NOMO-1 treated with DMSO at 0.1 percent for 48 hours (cell line): Measurements from ENCODE around the gene CDC42.

Experiments used
- DNase-seq: peaks from one replicate; lab custom pipeline; 2025; ENCODE audit not compliant: unreplicated experiment; lab: John Stamatoyannopoulos, UW

CDC42 gene

GRCh38 chr1:22108339-22109105, 56.0 kb downstream of the CDC42 start:
- DNase-seq: no peak

GRCh38 chr1:22110016-22110415, 57.5 kb downstream of the CDC42 start:
- no peak for DNase-seq

GRCh38 chr1:22111115-22111514, 58.6 kb downstream of the CDC42 start:
- DNase-seq: no peak

- no peak for DNase-seq
Observed at GRCh38 chr1:22111620-22112019, 59.1 kb downstream of the CDC42 start.

GRCh38 chr1:22112554-22112953, 60.0 kb downstream of the CDC42 start:
- DNase-seq: no peak

- no peak for DNase-seq
Observed at GRCh38 chr1:22114083-22115012, 61.8 kb downstream of the CDC42 start.

GRCh38 chr1:22115286-22115685, 62.8 kb downstream of the CDC42 start:
- DNase-seq: no peak

- DNase-seq: no peak
Observed at GRCh38 chr1:22117238-22117637, 64.7 kb downstream of the CDC42 start.

- no peak for DNase-seq
Observed at GRCh38 chr1:22117851-22118250, 65.3 kb downstream of the CDC42 start.

- DNase-seq: no peak
Observed at GRCh38 chr1:22118291-22118992, 65.9 kb downstream of the CDC42 start.

- DNase-seq: no peak
Observed at GRCh38 chr1:22119626-22120468, 67.3 kb downstream of the CDC42 start.

GRCh38 chr1:22120469-22120790, 67.9 kb downstream of the CDC42 start:
- no peak for DNase-seq

GRCh38 chr1:22121421-22121911, 69.0 kb downstream of the CDC42 start:
- DNase-seq: no peak

GRCh38 chr1:22122273-22123070, 70.0 kb downstream of the CDC42 start:
- DNase-seq: no peak

GRCh38 chr1:22123071-22123390, 70.5 kb downstream of the CDC42 start:
- no peak for DNase-seq

- no peak for DNase-seq
Observed at GRCh38 chr1:22123901-22124404, 71.4 kb downstream of the CDC42 start.

- no peak for DNase-seq
Observed at GRCh38 chr1:22124592-22125229, 72.2 kb downstream of the CDC42 start.

- DNase-seq: no peak
Observed at GRCh38 chr1:22126531-22126930, 74.0 kb downstream of the CDC42 start.

GRCh38 chr1:22127248-22127647, 74.7 kb downstream of the CDC42 start:
- no peak for DNase-seq
